ENCODE measurements around the gene USP8.
"Not testable (repeated sequence)": the region's sequence is repeated elsewhere in the genome, so short reads cannot be mapped to it uniquely, and the experiment has no call there.

USP8 gene

DNA sequence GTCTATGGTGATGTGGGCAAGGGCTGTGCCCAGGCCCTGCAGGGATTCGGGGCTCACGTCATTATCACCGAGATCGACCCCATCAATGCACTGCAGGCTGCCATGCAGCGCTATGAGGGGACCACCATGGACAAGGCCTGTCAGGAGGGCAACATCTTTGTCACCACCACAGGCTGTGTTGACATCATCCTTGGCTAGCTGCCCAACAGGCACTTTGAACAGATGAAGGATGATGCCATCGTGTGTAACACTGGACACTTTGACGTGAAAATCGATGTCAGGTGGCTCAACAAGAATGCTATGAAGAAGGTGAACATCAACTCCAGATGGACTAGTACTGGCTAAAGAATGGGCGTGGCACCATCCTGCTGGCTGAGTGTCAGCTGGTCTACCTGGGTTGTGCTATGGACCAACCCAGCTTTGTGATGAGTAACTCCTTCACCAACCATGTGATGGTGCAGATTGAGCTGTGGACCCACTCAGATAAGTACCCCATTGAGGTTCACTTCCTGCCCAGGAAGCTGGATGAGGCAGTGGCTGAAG is 6.1 kb upstream of the USP8 start:
- Histone ChIP-seq H3K27ac (no peak overlapping the region), H3K4me3 (no peak overlapping the region), H3K36me3 (no peaks in the 10 kb centered on the region), H3K27me3 (no peaks in the 10 kb centered on the region), H3K4me1 (no peaks in the 10 kb centered on the region), H3K9me3 (no peaks in the 10 kb centered on the region)
- TF ChIP-seq CTCF (IDR thresholded peaks at IDR 0.05) = no peak
- no peak for DNase-seq
- intact Hi-C loops (cut with DNase I; ENCODE audit: low total_unique reads) = no loop called here

DNA sequence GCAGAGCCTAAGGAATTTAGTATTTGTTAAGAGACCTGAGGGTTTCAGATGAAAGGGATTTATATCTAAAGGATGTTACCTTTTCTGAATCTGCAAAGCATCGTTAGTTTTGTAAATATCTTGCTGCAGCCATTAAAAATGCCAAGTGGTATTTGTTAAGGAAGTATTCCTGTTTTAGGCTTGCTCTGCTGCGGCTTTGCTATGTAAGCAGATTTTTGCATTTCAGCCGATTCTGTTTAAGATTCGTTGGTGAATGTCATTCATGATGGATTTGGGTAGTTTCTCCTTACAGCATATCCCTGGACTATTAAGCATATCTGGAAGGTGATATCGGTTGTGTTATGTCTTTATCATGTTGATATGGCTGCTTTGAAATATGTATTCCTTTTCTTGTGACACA is 1.0 kb downstream of the USP8 start:
- H3K27ac ChIP-seq = peak overlapping the region; percentile 84 to 92
- peaks cover 3 to 29% (median 17%) of the 10 kb centered on the region in 4 donors for H3K4me1 ChIP-seq
- DNase-seq = no peak
- peak overlapping the region; percentile 71 to 82 for H3K4me3 ChIP-seq
- no peak for TF ChIP-seq CTCF (IDR thresholded peaks at IDR 0.05)
- intact Hi-C loops (cut with DNase I; ENCODE audit: low total_unique reads) = loop anchor here (2.0 kb wide), 1 partner anchor 70 kb away; the partner anchor contains the start of gene GABPB1
- H3K27me3 ChIP-seq = no peaks in the 10 kb centered on the region
- H3K36me3 ChIP-seq = no peaks in the 10 kb centered on the region
- no peaks in the 10 kb centered on the region for H3K9me3 ChIP-seq

- not testable (repeated sequence) for H3K36me3 ChIP-seq, DNase-seq, H3K27ac ChIP-seq, H3K27me3 ChIP-seq, H3K9me3 ChIP-seq
- peaks cover 3 to 30% (median 19%) of the 10 kb centered on the region in 4 donors for H3K4me1 ChIP-seq
- H3K4me3 ChIP-seq = peak overlapping the region; percentile 71 to 82
- intact Hi-C loops (cut with DNase I; ENCODE audit: low total_unique reads) = loop anchor here (2.0 kb wide), 1 partner anchor 71 kb away; the partner anchor contains the start of gene GABPB1
Measured at GRCh38 chr15:50425678-50426246, 1.6 kb downstream of the USP8 start.

- intact Hi-C loops (cut with DNase I; ENCODE audit: low total_unique reads) = no loop called here
- no peaks in the 10 kb centered on the region for H3K9me3 ChIP-seq
- no peak overlapping the region for H3K27ac ChIP-seq
- H3K4me3 ChIP-seq = no peak overlapping the region
- H3K27me3 ChIP-seq = no peaks in the 10 kb centered on the region
- H3K4me1 ChIP-seq = peaks cover 3 to 31% (median 20%) of the 10 kb centered on the region in 4 donors
- H3K36me3 ChIP-seq = no peaks in the 10 kb centered on the region
- TF ChIP-seq CTCF (IDR thresholded peaks at IDR 0.05) = no peak
- DNase-seq = no peak
Measured at GRCh38 chr15:50426428-50426827, 2.2 kb downstream of the USP8 start.

- peaks cover 0 to 10% (median 7%) of the 10 kb centered on the region in 3 donors for H3K36me3 ChIP-seq
- H3K27me3 ChIP-seq = no peaks in the 10 kb centered on the region
- DNase-seq = no peak
- H3K4me3 ChIP-seq = no peak overlapping the region
- intact Hi-C loops (cut with DNase I; ENCODE audit: low total_unique reads) = no loop called here
- no peaks in the 10 kb centered on the region for H3K9me3 ChIP-seq
- peaks cover 0 to 20% (median 9%) of the 10 kb centered on the region in 4 donors for H3K4me1 ChIP-seq
- H3K27ac ChIP-seq = no peak overlapping the region
- TF ChIP-seq CTCF (IDR thresholded peaks at IDR 0.05) = no peak
Measured at GRCh38 chr15:50431204-50431603, 7.0 kb downstream of the USP8 start.

GRCh38 chr15:50432230-50432629 is 8.0 kb downstream of the USP8 start:
- H3K4me1 ChIP-seq = peaks cover 0 to 11% (median 7%) of the 10 kb centered on the region in 4 donors
- intact Hi-C loops (cut with DNase I; ENCODE audit: low total_unique reads) = no loop called here
- peaks cover 0 to 10% (median 7%) of the 10 kb centered on the region in 3 donors for H3K36me3 ChIP-seq
- no peaks in the 10 kb centered on the region for H3K27me3 ChIP-seq
- no peak overlapping the region for H3K4me3 ChIP-seq
- no peak for TF ChIP-seq CTCF (IDR thresholded peaks at IDR 0.05)
- no peak for DNase-seq
- no peak overlapping the region for H3K27ac ChIP-seq
- H3K9me3 ChIP-seq = no peaks in the 10 kb centered on the region

All from tibial artery (tissue), 4 donors.